Measurements from ENCODE around the gene TMEM266.

Gene TMEM266

DNA sequence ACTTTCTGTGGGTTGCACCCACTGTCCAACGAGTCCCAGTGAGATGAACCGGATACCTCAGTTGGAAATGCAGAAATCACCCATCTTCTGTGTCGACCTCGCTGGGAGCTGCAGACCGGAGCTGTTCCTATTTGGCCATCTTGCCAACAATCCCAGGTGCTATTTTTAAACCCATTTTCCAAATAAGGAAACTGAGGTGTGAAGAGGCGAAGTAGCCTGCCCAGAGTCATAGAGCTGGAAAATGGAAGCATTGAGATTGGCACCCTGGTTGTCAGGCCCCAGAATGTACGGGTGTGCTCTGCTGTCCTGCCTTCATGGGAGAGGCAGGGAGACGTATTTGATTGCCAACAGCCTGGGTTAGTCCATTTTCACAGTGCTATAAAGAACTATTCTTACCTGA, 39.6 kb downstream of the TMEM266 start:
- TF ChIP-seq, protein P1, sequence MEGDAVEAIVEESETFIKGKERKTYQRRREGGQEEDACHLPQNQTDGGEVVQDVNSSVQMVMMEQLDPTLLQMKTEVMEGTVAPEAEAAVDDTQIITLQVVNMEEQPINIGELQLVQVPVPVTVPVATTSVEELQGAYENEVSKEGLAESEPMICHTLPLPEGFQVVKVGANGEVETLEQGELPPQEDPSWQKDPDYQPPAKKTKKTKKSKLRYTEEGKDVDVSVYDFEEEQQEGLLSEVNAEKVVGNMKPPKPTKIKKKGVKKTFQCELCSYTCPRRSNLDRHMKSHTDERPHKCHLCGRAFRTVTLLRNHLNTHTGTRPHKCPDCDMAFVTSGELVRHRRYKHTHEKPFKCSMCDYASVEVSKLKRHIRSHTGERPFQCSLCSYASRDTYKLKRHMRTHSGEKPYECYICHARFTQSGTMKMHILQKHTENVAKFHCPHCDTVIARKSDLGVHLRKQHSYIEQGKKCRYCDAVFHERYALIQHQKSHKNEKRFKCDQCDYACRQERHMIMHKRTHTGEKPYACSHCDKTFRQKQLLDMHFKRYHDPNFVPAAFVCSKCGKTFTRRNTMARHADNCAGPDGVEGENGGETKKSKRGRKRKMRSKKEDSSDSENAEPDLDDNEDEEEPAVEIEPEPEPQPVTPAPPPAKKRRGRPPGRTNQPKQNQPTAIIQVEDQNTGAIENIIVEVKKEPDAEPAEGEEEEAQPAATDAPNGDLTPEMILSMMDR (IDR thresholded peaks at IDR 0.05; ENCODE audit: extremely low read depth, missing control alignments): no peak
- DNase-seq (ENCODE audit: low spot score): no peak

GRCh38 chr15:76100361-76100760, 40.6 kb downstream of the TMEM266 start:
- TF ChIP-seq, protein P1 (IDR thresholded peaks at IDR 0.05; ENCODE audit: extremely low read depth, missing control alignments): no peak
- no peak for DNase-seq (ENCODE audit: low spot score)

GRCh38 chr15:76101655-76102054, 41.9 kb downstream of the TMEM266 start:
- no peak for DNase-seq (ENCODE audit: low spot score)
- TF ChIP-seq, protein P1 (IDR thresholded peaks at IDR 0.05; ENCODE audit: extremely low read depth, missing control alignments): no peak

DNA sequence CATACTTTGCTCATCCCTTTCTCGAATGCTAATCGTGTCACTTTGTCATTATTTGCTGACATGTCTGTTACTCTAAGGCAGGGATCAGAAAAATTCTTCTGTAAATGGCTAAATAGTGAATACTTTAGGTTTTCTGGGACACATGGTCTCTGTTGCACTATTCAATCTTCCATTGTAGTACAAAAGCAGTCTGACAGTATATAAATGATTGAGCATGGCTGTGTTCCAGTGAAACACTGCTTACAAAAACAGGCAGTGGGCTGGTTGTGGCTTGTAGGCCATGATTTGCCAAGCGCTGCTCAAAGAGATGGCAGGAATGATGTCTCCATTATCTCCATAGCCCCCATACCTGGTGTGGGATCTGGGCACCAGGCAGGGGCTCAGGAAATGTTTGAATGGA, 45.6 kb downstream of the TMEM266 start:
- TF ChIP-seq, protein P1 (IDR thresholded peaks at IDR 0.05; ENCODE audit: extremely low read depth, missing control alignments): no peak
- DNase-seq (ENCODE audit: low spot score): no peak

DNA sequence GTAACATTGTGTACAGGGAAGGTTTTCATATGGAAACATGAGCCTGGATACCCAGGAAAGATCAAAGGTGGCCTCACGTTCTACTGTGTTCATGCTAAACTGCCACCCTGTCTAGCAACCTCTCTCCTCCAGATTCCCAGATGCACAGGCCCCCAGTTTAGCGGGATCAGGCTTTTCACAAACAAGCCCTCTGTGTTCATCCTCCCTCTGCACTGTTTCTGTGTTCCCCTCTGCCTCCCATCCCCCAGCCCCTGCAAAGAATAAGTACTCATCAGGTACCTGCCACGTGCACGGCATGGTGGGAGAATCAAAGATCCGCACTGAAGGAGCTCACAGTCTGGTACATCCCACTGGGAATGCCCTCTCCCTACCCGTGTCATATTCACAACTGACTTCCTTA, 46.1 kb downstream of the TMEM266 start:
- TF ChIP-seq, protein P1 (IDR thresholded peaks at IDR 0.05; ENCODE audit: extremely low read depth, missing control alignments): no peak
- no peak for DNase-seq (ENCODE audit: low spot score)

GRCh38 chr15:76107169-76107568, 47.4 kb downstream of the TMEM266 start:
- TF ChIP-seq, protein P1 (IDR thresholded peaks at IDR 0.05; ENCODE audit: extremely low read depth, missing control alignments): no peak
- no peak for DNase-seq (ENCODE audit: low spot score)

- no peak for DNase-seq (ENCODE audit: low spot score)
- TF ChIP-seq, protein P1 (IDR thresholded peaks at IDR 0.05; ENCODE audit: extremely low read depth, missing control alignments): no peak
Observed at GRCh38 chr15:76108021-76108723, 48.4 kb downstream of the TMEM266 start.

Measured in GM20000 (cell line).